ENCODE results near the gene TOR2A. TPM values are rescaled to one million over a fixed set of nuclear protein-coding genes. Genes with fewer than 3 reads are reported as not detected.
A peak's percentile ranks its signal among the peaks of the same experiment; 100 is the strongest.

Gene TOR2A
- total RNA-seq, 4 donors from 2014 or later = 8.9 to 23.1 (median 14.2) TPM

DNA sequence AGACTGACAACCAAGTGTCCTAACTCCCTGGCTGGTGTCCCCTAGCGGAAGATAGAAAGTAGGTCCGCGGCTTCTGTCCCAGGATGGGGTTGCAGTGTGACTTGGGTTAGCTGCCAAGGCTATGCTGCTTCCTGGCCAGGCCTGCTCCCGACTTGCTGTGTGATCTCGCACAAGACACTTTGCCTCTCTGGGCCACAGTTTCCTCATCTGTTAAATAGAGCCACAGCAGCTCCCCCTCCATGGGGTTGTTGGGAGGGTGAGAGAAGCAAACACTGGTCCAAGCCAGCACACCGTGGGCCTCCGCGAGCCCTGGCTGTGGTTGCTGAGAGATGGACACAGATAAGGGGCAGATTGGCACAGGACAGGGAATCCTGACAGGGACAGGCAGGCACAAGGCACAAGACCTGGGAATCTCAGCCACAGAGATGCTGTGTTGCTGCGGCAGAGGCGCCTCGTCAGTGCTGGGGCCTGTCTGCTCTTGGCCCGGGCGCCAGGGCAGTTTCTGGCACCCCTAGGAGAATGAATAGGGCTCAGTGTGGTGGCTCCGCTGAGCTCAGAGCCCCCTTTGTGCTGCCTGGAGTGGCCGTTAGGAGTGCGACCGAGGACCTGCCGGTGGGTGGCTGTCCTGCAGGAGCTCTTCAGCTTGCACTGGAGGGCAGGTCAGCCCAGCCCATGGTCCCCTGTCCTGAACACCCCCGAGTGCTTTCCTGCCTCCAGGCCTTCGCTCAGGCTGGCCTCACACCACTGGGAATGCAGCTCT is 45.2 kb upstream of the TOR2A start:
- intact Hi-C loops (cut with DNase I) = loop anchor here (5.0 to 10.0 kb wide), 3 partner anchors 43 to 188 kb away; partner anchors contain the start of gene TOR2A
- Histone ChIP-seq H3K27ac (no peak overlapping the region), H3K4me1 (peaks cover 0 to 23% of the 10 kb centered on the region in 2 donors), H3K9me3 (no peaks in the 10 kb centered on the region), H3K4me3 (replicated peaks in 1 of 3) (no peak overlapping the region), H3K27me3 (no peaks in the 10 kb centered on the region), H3K36me3 (no peaks in the 10 kb centered on the region)
- WGBS, 2 donors = 71 to 74% methylated on average over 14 to 15 of the region's 20 CpGs
- no peak for DNase-seq
- TF ChIP-seq, protein P1, sequence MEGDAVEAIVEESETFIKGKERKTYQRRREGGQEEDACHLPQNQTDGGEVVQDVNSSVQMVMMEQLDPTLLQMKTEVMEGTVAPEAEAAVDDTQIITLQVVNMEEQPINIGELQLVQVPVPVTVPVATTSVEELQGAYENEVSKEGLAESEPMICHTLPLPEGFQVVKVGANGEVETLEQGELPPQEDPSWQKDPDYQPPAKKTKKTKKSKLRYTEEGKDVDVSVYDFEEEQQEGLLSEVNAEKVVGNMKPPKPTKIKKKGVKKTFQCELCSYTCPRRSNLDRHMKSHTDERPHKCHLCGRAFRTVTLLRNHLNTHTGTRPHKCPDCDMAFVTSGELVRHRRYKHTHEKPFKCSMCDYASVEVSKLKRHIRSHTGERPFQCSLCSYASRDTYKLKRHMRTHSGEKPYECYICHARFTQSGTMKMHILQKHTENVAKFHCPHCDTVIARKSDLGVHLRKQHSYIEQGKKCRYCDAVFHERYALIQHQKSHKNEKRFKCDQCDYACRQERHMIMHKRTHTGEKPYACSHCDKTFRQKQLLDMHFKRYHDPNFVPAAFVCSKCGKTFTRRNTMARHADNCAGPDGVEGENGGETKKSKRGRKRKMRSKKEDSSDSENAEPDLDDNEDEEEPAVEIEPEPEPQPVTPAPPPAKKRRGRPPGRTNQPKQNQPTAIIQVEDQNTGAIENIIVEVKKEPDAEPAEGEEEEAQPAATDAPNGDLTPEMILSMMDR (IDR thresholded peaks at IDR 0.05) = no peak
- no peak for TF ChIP-seq POLR2A (IDR thresholded peaks at IDR 0.05)

DNA sequence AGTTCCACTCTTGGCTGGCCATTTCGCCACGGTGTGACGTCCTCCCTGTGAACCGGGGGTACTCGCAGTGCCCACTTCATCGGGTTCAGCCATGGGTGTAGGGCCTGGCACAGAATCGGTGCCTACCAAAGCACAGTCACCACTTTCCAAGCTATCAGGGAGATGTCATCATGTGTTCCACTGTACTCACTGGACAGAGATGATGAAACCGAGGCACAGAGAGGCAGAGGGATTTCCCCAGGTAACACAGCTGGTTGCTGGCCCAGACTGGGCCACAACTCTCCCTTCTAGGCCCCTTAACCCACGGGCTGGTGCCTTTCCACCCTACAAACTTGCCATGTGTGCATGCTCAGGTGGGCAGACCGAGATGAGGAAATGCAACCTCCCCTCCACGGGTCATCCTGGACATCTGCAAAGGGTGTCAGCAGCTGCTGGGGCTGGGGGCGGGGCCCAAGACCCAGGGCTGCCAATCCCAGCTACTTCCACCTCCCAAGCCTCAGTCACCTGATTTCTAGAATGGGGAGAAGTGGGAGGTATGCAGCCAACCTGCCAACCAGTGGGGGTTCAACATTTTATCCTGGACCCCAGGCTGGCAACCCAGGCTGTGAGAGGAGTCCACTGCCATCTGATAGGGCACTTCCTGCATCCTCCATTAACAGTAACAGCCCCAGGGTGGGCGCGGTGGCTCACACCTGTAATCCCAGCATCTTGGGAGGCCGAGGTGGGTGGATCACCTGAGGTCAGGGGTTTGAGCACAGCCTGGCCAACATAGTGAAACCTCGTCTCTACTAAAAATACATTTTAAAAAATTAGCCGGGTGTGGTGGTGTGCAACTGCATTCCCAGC is 44.3 kb upstream of the TOR2A start:
- no peaks in the 10 kb centered on the region for H3K36me3 ChIP-seq
- TF ChIP-seq, protein P1 (IDR thresholded peaks at IDR 0.05) = no peak
- TF ChIP-seq POLR2A (IDR thresholded peaks at IDR 0.05) = no peak
- peaks cover 0 to 19% of the 10 kb centered on the region in 2 donors for H3K4me1 ChIP-seq
- WGBS, 2 donors = 60 to 74% methylated on average over 5 to 15 of the region's 17 CpGs
- no peak overlapping the region for H3K4me3 ChIP-seq (replicated peaks in 1 of 3)
- no peak for DNase-seq
- no peaks in the 10 kb centered on the region for H3K27me3 ChIP-seq
- H3K27ac ChIP-seq = peak overlapping the region in 2 of 3 donors; percentile 28 to 36
- no peaks in the 10 kb centered on the region for H3K9me3 ChIP-seq
- intact Hi-C loops (cut with DNase I) = no loop called here

DNA sequence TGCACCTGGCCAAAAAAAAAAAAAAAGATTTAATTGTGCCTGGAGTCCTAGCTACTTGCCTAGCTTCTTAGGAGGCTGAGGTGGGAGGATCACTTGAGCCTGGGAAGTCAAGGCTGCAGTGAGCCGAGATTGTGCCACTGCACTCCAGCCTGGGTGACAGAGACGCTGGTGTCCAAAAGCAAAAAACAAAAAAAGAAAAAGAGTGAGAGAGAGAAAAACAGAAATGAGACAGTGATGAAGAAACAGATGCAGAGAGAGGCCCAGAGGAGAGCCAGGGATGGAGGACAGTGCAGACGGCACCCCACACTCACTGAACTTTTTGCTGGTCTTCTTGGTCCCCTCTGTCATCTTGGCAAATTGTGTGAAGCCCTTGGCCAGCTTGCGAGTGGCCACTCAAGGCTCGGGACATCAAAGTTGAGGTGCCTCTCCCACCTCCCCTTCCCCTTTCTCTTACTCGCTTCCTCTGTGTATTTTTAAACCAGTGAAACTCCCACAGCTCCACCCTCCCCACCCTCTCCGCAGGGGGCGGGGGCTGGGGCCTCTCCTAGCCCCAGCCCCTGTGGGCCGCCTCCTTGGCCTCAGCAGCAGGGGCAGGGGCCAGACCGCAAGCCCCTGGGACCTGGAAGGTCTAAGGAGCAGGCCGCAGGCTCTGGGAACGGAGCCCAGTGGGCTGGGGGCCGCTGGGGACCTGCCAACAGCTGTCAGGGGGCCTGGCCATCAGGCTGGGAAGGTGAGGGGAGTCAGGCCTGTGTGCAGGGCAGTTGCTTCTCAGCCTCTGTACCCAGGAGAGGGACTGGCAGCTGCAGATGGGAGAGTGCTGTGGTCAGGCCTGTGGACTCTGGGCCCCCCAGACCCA is 43.4 kb upstream of the TOR2A start, which contains the start of gene SH2D3C:
Gene SH2D3C, minus strand, starts transcription at position 387 of the 856 bp plus-strand sequence. Its CDS starts 39 bp downstream, at position 348.
- 48 to 59% methylated on average over 10 to 12 of the region's 13 CpGs for WGBS, 2 donors
- Histone ChIP-seq H3K27ac (peak within 1 kb of the TSS in 2 of 3 donors; percentile 28 to 36), H3K9me3 (no peaks in the 10 kb centered on the region), H3K27me3 (no peaks in the 10 kb centered on the region), H3K36me3 (no peaks in the 10 kb centered on the region), H3K4me1 (peaks cover 0 to 15% of the 10 kb centered on the region in 2 donors), H3K4me3 (replicated peaks in 1 of 3) (no peak within 1 kb of the TSS)
- TF ChIP-seq POLR2A (IDR thresholded peaks at IDR 0.05) = no peak
- TF ChIP-seq, protein P1 (IDR thresholded peaks at IDR 0.05) = no peak
- intact Hi-C loops (cut with DNase I) = no loop called here
- DNase-seq = no peak

DNA sequence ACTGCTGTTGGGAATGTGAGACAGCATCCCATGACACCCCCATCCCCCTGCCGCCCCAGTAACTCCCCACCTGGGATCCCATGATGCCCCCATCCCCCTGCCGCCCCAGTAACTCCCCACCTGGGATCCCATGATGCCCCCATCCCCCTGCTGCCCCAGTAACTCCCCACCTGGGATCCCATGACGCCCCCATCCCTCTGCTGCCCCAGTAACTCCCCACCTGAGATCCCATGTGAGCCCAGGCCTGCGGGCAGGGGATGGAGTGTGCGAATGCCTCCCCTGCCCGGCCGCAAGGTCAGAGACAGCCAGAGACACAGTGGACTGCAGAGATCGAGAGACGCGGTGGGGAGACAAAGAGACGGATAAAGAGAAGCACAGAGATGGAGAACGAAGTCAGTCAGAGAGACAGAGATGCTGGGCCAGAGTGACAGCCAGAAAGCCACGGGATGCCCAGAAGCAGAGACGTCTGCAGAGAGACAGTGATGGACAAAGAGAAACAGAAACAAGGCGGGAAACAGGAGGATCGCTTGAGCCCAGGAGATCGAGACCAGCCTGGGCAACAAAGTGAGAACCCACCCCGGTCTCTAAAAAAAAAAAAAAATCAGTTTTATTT is 42.4 kb upstream of the TOR2A start:
- no peak overlapping the region for H3K27ac ChIP-seq
- DNase-seq = no peak
- TF ChIP-seq POLR2A (IDR thresholded peaks at IDR 0.05) = no peak
- TF ChIP-seq, protein P1 (IDR thresholded peaks at IDR 0.05) = no peak
- no peaks in the 10 kb centered on the region for H3K36me3 ChIP-seq
- WGBS, 2 donors = 79 to 88% methylated on average over 17 of the region's 18 CpGs
- intact Hi-C loops (cut with DNase I) = no loop called here
- no peaks in the 10 kb centered on the region for H3K9me3 ChIP-seq
- H3K4me3 ChIP-seq (replicated peaks in 1 of 3) = no peak overlapping the region
- H3K27me3 ChIP-seq = no peaks in the 10 kb centered on the region
- H3K4me1 ChIP-seq = peaks cover 0 to 5% of the 10 kb centered on the region in 2 donors

Data from thyroid gland (tissue), 4 donors.